GM13976 (cell line): ENCODE results near the gene YIF1B.
A peak's percentile ranks its signal among the peaks of the same experiment; 100 is the strongest.

Experiments
- DNase-seq: peaks from one replicate; pipeline ENCODE4 v3.0.0; 2012; ENCODE audit warnings: low spot score
- CTCF ChIP-seq: IDR thresholded peaks from 2 replicates; pipeline ENCODE4 v1.5.1; 2012; ENCODE audit warnings: borderline replicate concordance, mild to moderate bottlenecking; ENCODE audit not compliant: insufficient read depth; ENCODE audit errors: extremely low read depth, missing control alignments, control extremely low read depth
- in situ Hi-C: fragments of 300-500 bp; cut with MboI; formaldehyde crosslinking; loops from one replicate; pipeline ENCODE4 v1.12.0; 2022; ENCODE audit warnings: low sequenced_read_pairs, mixed read lengths, inconsistent platforms; ENCODE audit not compliant: unreplicated experiment

The YIF1B gene

DNA sequence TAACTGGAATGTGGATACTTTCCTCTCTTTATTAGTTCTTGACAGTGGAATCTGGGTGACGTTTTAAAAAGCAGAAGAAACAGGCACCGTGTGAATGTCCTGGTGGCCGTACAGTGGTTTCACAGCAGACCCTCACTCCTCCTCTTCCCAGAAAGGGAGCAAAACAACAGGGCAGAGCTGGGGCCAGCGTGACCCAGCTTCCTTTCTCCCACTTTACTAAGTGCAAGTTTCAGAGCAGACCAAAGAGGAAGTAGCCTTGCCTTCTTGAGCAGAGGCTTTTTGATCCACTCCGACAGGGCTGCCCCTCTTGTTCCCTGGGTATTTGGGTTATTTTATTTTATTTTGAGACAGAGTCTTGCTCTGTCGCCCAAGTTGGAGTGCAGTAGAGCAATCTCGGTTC lies 31.3 kb downstream of the YIF1B start:
- no peak for TF ChIP-seq CTCF
- in situ Hi-C loops, result no loop called here

GRCh38 chr19:38283271-38283670 lies 32.5 kb downstream of the YIF1B start:
- TF ChIP-seq CTCF, result no peak
- DNase-seq, result no peak
- in situ Hi-C loops, result no loop called here

More for the DNA sequence above, 31.3 kb downstream of the YIF1B start:
- peak; percentile 70 for DNase-seq

DNA sequence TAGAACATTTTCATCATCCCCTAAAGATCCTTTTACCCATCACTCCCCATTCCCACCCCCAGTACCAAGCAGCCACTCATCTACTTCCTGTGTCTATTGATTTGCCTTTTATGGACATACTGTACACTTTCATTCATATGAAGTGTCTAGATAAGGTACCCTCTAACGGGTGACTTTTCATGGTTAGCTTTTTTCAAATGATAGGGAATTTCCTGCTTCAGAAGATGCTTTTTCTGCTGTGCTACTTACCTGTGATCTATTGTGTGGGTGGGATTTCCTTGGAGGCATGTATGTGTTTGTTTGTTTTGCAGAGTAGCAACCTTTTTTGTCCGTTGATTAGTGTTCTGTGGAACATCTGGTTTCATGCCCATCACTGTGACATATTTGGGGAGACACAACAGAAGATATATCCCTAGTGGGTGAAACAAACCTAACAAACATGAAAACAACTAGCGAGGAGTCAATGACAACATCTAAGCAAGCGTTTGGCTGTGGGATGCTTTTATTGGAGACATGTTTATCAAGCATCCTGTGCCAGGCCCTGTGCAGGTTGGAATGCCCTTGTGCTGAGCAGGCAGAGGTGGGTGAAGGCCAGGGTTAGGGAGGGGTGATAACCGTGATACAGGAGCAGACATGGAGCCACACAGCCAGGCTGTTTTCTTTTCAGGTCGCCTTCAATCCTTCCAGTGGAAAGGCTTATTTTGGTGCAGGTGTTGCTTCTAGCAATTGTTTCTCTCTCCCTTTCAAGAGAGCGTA lies 33.8 kb downstream of the YIF1B start:
- no peak for DNase-seq
- no peak for TF ChIP-seq CTCF
- in situ Hi-C loops, result no loop called here

- TF ChIP-seq CTCF, result no peak
- in situ Hi-C loops, result no loop called here
- DNase-seq, result no peak
Measured at GRCh38 chr19:38280030-38280921, 35.5 kb downstream of the YIF1B start.

DNA sequence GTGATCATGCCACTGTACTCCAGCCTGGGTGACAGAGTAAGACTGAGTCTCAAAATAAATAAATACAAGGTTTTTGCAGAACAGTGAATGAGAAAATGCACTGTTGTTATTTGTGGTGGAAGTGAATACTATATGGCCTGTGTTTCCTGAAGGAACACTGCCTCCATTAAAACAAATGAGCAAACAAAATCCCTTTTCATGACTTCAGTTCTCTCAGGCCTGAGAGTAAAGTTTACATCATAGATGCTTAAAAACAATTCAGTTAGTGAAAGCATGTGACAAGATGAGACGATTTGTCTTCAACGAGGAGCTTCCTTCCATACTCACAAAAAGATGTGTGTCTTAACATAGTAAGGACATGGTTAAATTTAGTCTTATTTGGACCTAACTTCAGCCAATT lies 37.0 kb downstream of the YIF1B start:
- in situ Hi-C loops, result no loop called here
- TF ChIP-seq CTCF, result no peak
- DNase-seq, result no peak

GRCh38 chr19:38277969-38278680 lies 37.6 kb downstream of the YIF1B start:
- no peak for TF ChIP-seq CTCF
- in situ Hi-C loops, result no loop called here
- no peak for DNase-seq
